HepG2 (cell line): ENCODE measurements around the gene FBXW12. TPM values are rescaled to one million over a fixed set of nuclear protein-coding genes. Genes with fewer than 3 reads are reported as not detected.

Source experiments
- DR1 ChIP-seq: sonication (generic); formaldehyde crosslinking; IDR thresholded peaks from 2 replicates; pipeline ENCODE4 v1.8.0; 2021; ENCODE audit warnings: mild to moderate bottlenecking, missing genetic modification reagents, inconsistent platforms
- GATA4 ChIP-seq: sonication (generic); IDR thresholded peaks from 2 replicates; pipeline ENCODE4 v1.6.1; 2016; ENCODE audit warnings: antibody characterized with exemption, low read depth, borderline replicate concordance
- GLI4 ChIP-seq: sonication (generic); formaldehyde crosslinking; IDR thresholded peaks from 2 replicates; pipeline ENCODE4 v1.5.1; 2020; ENCODE audit warnings: missing genetic modification reagents, mild to moderate bottlenecking, moderate library complexity, borderline replicate concordance
- HDAC2 ChIP-seq: sonication (generic); formaldehyde crosslinking; IDR thresholded peaks from 2 replicates; pipeline ENCODE4 v1.4.0; 2020; ENCODE audit warnings: missing genetic modification reagents
- MIXL1 ChIP-seq: IDR thresholded peaks from 2 replicates; pipeline ENCODE4 v1.6.1; 2016
- NCOR1 ChIP-seq: fragments of 200-600 bp; sonication (generic); IDR thresholded peaks from 2 replicates; pipeline ENCODE4 v1.7.0; 2017; ENCODE audit warnings: antibody characterized with exemption, low read length, borderline replicate concordance
- PCBP1 ChIP-seq: fragments of 200-400 bp; formaldehyde crosslinking; IDR thresholded peaks from 2 replicates; pipeline ENCODE4 v1.6.1; 2017; ENCODE audit warnings: mild to moderate bottlenecking, low read depth, low read length, borderline replicate concordance
- SP4 ChIP-seq: sonication (generic); formaldehyde crosslinking; IDR thresholded peaks from 2 replicates; pipeline ENCODE4 v1.8.1; 2023; ENCODE audit warnings: mild to moderate bottlenecking, missing genetic modification reagents
- U2AF2 ChIP-seq: fragments of 200-400 bp; formaldehyde crosslinking; IDR thresholded peaks from 2 replicates; pipeline ENCODE4 v1.6.1; 2017; ENCODE audit warnings: low read depth, mild to moderate bottlenecking, low read length
- ZBTB38 ChIP-seq: sonication (generic); formaldehyde crosslinking; IDR thresholded peaks from 2 replicates; pipeline ENCODE4 v1.5.1; 2020; ENCODE audit warnings: mild to moderate bottlenecking, missing genetic modification reagents
- ZFAT ChIP-seq: sonication (generic); formaldehyde crosslinking; conservative IDR thresholded peaks from 2 replicates; pipeline ENCODE4 v1.8.1; 2023; ENCODE audit warnings: missing genetic modification reagents, inconsistent platforms
- ZNF737 ChIP-seq: sonication (generic); formaldehyde crosslinking; IDR thresholded peaks from 2 replicates; pipeline ENCODE4 v1.5.0; 2020; ENCODE audit warnings: missing genetic modification reagents, mild to moderate bottlenecking, borderline replicate concordance
- polyA plus RNA-seq, 8 experiments: library from polyadenylated mRNA; depleted of rRNA in 3 of 8; stranded (reverse) in 7 of 8; unstranded in 1 of 8; fragments of >200 nt; fragmentation: Illumina TruSeq in 4 of 8; extraction: Trizol in 4 of 8; gene quantifications; 2 replicates each; pipeline versions ENCODE4 v1.2.1 to v1.2.3, GENCODE V29; 2011 to 2016; ENCODE audit warnings: low read depth in 4 of 8, missing spikeins in 1 of 8, mixed read lengths in 1 of 8; ENCODE audit not compliant: insufficient read depth in 1 of 8
- total RNA-seq, 5 experiments: library from RNA; depleted of rRNA; stranded (reverse); fragments of >200 nt; fragmentation: Illumina TruSeq; extraction: Trizol; gene quantifications; 2 replicates each; pipeline ENCODE4 v1.2.3, GENCODE V29; 2016; ENCODE audit warnings: low read depth in 1 of 5
- TF ChIP-seq, protein P1 (sequence below): sonication (generic); formaldehyde crosslinking; IDR thresholded peaks from 2 replicates; pipeline ENCODE4 v1.4.0; 2020; ENCODE audit warnings: missing genetic modification reagents, borderline replicate concordance
- TF ChIP-seq, protein P2 (sequence below): sonication (generic); formaldehyde crosslinking; IDR thresholded peaks from 2 replicates; pipeline ENCODE4 v1.5.0; 2020; ENCODE audit warnings: mild to moderate bottlenecking, missing genetic modification reagents
- TF ChIP-seq, protein P3 (sequence below): sonication (generic); formaldehyde crosslinking; IDR thresholded peaks from 2 replicates; pipeline ENCODE4 v1.5.0; 2020; ENCODE audit warnings: mild to moderate bottlenecking, missing genetic modification reagents

FBXW12 gene
- total and polyA plus RNA-seq, 2 of the 13 experiments (the other 11 are each of a cell fraction or from before 2014, with no cell fraction given) = not detected

DNA sequence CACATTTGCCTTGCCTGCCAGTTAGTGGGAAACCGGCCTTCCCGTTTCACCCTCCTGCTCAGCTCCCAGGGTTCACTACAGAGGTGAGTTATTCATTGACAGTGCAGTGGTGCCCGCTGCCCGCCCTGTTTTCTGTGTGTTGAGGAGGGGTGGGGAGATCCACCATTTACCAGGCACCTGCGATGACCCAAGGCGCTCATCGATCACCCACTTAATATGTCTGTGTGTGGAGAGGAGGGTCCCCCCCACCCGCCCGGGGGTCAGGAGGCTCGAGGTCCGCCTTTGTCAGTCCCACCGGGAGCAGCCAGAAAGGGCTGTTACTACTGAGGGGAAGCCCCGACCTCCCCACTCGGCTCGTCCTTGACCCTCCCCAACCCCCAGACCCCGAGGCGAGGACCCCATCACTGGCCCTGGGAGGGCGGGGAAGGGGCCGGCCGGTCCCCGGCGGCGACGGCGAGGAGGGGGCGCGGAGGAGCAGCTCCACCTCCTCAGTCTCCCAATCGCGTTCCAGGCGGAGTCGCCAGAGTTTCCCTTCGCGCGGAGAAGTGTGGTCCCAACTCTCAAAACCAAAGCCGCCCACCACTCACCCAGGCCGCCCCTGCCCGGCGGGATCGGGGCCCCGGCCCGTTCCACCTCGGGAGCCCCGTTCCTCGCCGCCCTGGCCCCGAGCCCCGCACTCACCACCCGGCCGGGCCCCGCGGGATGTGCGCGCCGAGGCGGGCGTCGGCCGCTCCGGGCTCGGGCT, 56.7 kb downstream of the FBXW12 start (continued):
- TF ChIP-seq, protein P1, sequence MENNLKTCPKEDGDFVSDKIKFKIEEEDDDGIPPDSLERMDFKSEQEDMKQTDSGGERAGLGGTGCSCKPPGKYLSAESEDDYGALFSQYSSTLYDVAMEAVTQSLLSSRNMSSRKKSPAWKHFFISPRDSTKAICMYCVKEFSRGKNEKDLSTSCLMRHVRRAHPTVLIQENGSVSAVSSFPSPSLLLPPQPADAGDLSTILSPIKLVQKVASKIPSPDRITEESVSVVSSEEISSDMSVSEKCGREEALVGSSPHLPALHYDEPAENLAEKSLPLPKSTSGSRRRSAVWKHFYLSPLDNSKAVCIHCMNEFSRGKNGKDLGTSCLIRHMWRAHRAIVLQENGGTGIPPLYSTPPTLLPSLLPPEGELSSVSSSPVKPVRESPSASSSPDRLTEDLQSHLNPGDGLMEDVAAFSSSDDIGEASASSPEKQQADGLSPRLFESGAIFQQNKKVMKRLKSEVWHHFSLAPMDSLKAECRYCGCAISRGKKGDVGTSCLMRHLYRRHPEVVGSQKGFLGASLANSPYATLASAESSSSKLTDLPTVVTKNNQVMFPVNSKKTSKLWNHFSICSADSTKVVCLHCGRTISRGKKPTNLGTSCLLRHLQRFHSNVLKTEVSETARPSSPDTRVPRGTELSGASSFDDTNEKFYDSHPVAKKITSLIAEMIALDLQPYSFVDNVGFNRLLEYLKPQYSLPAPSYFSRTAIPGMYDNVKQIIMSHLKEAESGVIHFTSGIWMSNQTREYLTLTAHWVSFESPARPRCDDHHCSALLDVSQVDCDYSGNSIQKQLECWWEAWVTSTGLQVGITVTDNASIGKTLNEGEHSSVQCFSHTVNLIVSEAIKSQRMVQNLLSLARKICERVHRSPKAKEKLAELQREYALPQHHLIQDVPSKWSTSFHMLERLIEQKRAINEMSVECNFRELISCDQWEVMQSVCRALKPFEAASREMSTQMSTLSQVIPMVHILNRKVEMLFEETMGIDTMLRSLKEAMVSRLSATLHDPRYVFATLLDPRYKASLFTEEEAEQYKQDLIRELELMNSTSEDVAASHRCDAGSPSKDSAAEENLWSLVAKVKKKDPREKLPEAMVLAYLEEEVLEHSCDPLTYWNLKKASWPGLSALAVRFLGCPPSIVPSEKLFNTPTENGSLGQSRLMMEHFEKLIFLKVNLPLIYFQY = no peak
- TF ChIP-seq GLI4 (CRISPR knock-in tag) (no peak), ZFAT (CRISPR knock-in tag) (no peak), MIXL1 (CRISPR knock-in tag) (peak; percentile 65; the same call in 1 of the 2 replicates), U2AF2 (no peak), PCBP1 (no peak), NCOR1 (no peak; the same call in 1 of the 2 replicates), ZNF737 (CRISPR knock-in tag) (no peak), GATA4 (peak; percentile 22; the same call in 1 of the 2 replicates), ZBTB38 (peak; percentile 58; the same call in 1 of the 2 replicates), HDAC2 (CRISPR knock-in tag) (peak; percentile 36), DR1 (CRISPR knock-in tag) (0 out of 2 replicates have a peak, but pooled peaks have one; percentile 24), SP4 (no peak)
- TF ChIP-seq, protein P2, sequence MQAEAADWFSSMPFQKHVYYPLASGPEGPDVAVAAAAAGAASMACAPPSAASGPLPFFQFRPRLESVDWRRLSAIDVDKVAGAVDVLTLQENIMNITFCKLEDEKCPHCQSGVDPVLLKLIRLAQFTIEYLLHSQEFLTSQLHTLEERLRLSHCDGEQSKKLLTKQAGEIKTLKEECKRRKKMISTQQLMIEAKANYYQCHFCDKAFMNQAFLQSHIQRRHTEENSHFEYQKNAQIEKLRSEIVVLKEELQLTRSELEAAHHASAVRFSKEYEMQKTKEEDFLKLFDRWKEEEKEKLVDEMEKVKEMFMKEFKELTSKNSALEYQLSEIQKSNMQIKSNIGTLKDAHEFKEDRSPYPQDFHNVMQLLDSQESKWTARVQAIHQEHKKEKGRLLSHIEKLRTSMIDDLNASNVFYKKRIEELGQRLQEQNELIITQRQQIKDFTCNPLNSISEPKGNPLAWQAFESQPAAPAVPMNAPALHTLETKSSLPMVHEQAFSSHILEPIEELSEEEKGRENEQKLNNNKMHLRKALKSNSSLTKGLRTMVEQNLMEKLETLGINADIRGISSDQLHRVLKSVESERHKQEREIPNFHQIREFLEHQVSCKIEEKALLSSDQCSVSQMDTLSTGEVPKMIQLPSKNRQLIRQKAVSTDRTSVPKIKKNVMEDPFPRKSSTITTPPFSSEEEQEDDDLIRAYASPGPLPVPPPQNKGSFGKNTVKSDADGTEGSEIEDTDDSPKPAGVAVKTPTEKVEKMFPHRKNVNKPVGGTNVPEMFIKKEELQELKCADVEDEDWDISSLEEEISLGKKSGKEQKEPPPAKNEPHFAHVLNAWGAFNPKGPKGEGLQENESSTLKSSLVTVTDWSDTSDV = no peak
- TF ChIP-seq, protein P3, sequence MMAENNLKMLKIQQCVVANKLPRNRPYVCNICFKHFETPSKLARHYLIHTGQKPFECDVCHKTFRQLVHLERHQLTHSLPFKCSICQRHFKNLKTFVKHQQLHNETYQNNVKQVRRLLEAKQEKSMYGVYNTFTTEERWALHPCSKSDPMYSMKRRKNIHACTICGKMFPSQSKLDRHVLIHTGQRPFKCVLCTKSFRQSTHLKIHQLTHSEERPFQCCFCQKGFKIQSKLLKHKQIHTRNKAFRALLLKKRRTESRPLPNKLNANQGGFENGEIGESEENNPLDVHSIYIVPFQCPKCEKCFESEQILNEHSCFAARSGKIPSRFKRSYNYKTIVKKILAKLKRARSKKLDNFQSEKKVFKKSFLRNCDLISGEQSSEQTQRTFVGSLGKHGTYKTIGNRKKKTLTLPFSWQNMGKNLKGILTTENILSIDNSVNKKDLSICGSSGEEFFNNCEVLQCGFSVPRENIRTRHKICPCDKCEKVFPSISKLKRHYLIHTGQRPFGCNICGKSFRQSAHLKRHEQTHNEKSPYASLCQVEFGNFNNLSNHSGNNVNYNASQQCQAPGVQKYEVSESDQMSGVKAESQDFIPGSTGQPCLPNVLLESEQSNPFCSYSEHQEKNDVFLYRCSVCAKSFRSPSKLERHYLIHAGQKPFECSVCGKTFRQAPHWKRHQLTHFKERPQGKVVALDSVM (CRISPR knock-in tag) = peak; percentile 14; the same call in 1 of the 2 replicates
